ENCODE data around the gene ITSN1.

- TF ChIP-seq CTCF (IDR thresholded peaks at IDR 0.05; ENCODE audit: low read depth, low read length, poor library complexity, severe bottlenecking) (no peak), EZH2phosphoT487 (IDR thresholded peaks at IDR 0.05; ENCODE audit: borderline replicate concordance, low read length) (no peak)
Observed at GRCh38 chr21:33619726-33620125, 22.6 kb upstream of the ITSN1 start.

Data from DOHH2 (cell line).